AG04449 (cell line): ENCODE measurements around the gene PJA2.
"Not testable (repeated sequence)": the region's sequence is repeated elsewhere in the genome, so short reads cannot be mapped to it uniquely, and the experiment has no call there.

ENCODE experiments used
- CTCF ChIA-PET: fragments of 350-600 bp; formaldehyde crosslinking; extraction: SDS; loops from one replicate; lab custom pipeline; 2021; ENCODE audit warnings: antibody characterized with exemption; lab: Yijun Ruan, JAX
- POLR2A ChIA-PET: fragments of 400-600, 350-600 bp; formaldehyde crosslinking; extraction: SDS; loops from one replicate; lab custom pipeline; 2020; ENCODE audit warnings: antibody characterized with exemption, inconsistent platforms; lab: Yijun Ruan, JAX
- DNase-seq: peaks from one replicate; pipeline ENCODE4 v3.0.0-alpha.2; 2010; ENCODE audit warnings: low read depth, low spot score
- H3K4me3 ChIP-seq: 2 replicates; pipeline ENCODE4 v1.5.1; 2011; ENCODE audit warnings: low read depth, mild to moderate bottlenecking, control low read depth, low read length
- TF ChIP-seq, protein P1 (sequence below): IDR thresholded peaks from one replicate; pipeline ENCODE4 v1.5.1; 2011; ENCODE audit warnings: mild to moderate bottlenecking, moderate library complexity, low read length, control low read depth, inconsistent platforms; ENCODE audit not compliant: insufficient read depth; ENCODE audit errors: missing control alignments

Gene PJA2

DNA sequence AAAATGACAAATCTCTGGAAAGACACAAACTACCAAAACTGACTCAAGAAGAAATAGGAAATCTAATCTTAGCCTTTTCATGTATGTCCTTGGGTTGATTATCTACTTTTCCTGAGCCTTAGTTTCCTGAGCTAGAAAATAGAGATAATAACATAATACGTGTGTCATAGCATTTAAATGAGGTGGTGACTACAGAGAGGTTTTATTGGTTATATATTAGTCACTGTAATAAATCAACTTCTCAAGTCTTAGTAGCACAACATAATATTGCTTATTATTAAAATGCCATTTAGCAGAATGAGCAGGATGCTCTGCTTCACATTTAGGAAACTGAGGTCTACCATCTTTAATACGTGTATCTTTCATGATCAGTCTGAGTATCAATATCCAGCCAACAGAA, 7.1 kb upstream of the PJA2 start:
- POLR2A ChIA-PET: no interaction called here

DNA sequence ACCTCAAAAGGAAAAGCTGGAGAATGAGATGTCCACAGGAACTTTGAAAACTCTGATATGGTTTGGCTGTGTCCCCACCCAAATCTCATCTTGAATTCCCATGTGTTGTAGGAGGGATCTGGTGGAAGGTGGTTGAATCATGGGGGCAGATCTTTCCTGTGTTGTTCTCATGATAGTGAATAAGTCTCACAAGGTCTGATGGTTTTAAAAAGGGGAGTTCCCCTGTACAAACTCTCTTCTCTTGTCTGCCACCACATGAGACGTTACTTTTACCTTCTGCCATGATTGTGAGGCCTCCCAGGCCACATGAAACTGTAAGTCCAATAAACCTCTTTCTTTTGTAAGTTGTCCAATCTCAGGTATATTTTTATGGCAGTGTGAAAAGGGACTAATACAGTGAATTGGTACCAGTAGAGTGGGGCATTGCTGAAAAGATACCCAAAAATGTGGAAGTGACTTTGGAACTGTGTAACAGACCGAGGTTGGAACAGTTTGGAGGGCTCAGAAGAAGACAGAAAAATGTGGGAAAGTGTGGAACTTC, 4.2 kb upstream of the PJA2 start:
- CTCF ChIA-PET, DNase-seq, H3K4me3 ChIP-seq, POLR2A ChIA-PET: not testable (repeated sequence)

More for the DNA sequence above, 7.1 kb upstream of the PJA2 start:
- TF ChIP-seq, protein P1, sequence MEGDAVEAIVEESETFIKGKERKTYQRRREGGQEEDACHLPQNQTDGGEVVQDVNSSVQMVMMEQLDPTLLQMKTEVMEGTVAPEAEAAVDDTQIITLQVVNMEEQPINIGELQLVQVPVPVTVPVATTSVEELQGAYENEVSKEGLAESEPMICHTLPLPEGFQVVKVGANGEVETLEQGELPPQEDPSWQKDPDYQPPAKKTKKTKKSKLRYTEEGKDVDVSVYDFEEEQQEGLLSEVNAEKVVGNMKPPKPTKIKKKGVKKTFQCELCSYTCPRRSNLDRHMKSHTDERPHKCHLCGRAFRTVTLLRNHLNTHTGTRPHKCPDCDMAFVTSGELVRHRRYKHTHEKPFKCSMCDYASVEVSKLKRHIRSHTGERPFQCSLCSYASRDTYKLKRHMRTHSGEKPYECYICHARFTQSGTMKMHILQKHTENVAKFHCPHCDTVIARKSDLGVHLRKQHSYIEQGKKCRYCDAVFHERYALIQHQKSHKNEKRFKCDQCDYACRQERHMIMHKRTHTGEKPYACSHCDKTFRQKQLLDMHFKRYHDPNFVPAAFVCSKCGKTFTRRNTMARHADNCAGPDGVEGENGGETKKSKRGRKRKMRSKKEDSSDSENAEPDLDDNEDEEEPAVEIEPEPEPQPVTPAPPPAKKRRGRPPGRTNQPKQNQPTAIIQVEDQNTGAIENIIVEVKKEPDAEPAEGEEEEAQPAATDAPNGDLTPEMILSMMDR: no peak
- CTCF ChIA-PET: no interaction called here
- no peak for DNase-seq
- no peak overlapping the region for H3K4me3 ChIP-seq

DNA sequence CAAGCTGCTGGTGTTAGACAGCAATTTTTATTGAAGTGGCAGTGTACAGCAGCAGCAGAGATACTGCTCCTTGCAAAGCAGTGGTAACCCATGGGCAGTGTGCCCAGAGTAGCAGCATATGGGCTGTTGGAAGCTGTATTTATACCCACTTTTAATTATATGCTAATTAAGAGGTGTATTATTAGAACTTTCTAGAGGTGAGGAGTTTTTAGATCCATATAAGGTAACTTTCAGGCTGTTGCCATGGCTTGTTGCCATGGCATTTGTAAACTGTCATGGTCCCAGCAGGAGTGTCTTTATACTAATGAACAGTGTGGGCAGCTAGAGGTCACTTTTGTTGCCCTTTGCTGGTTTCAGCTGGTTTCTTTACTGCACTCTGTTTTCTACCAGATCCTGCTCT, 3.7 kb upstream of the PJA2 start:
- ChIA-PET CTCF (no interaction called here), POLR2A (no interaction called here)
- no peak for DNase-seq
- TF ChIP-seq, protein P1: no peak
- H3K4me3 ChIP-seq: no peak overlapping the region

DNA sequence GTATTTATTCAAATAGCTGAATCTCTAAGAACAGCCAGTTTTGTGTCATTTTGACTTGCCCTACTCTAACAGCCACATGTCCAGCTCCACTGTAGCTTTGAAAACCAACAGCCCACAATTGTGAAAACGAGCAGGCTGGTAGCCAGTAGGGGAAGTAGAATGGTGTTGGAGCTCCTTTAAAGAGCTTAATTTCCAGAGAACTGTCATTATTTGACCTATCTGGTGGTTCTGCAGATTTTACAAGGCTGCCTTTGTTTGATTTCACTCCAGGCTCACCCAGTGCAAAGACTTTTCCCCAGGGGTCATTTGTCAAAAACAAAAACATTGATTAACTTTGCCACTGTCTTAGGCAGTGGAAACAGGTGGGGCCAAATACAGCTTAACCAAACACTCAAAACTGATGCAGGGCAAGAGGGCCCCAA, 3.2 kb upstream of the PJA2 start:
- POLR2A ChIA-PET: no interaction called here
- H3K4me3 ChIP-seq: no peak overlapping the region
- CTCF ChIA-PET: interaction anchor here (1.0 kb wide), 1 partner anchor 771 kb away, joined by 3 read pairs; no protein-coding TSS in a partner anchor
- TF ChIP-seq, protein P1: no peak
- DNase-seq: no peak

DNA sequence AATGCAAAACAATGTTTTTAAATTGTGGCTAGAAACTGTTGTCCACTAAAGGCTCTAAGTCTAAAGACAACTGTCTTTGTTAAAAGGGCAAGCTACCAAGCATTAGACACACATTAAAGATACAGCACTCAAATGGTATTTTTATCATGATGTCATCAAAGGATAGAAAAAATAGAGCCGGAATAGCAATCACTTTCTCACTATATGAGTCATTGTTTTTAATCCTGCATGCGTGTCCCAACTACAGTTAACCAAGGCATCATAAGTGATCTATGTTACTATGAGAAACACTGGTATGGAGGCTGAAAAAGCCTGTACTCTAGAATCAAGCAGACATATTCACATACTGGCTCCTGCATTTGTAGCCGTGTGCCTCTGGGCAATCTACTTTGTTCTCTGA, 1.9 kb upstream of the PJA2 start:
- POLR2A ChIA-PET: no interaction called here
- peak; percentile 92 for DNase-seq
- CTCF ChIA-PET: no interaction called here
- TF ChIP-seq, protein P1: no peak
- H3K4me3 ChIP-seq: no peak overlapping the region

DNA sequence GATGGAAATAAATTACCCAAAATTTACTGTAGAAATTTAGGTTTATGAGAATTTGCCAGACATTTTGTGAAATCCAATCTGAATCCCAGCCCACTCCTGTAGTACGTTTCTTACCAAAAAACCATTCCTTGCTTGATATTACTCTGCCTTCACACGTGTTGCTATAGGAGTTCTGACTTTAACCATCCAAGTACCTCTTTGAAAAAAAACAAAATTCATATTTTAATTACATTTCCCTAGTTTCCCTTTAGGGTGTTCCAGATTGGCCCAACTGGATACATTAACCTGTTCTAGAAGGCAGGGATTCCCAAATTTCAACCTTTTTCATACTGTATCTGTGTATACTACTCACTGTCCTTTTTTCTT, 1.4 kb upstream of the PJA2 start:
- no peak for DNase-seq
- TF ChIP-seq, protein P1: no peak
- peak overlapping the region; percentile 62 for H3K4me3 ChIP-seq
- ChIA-PET POLR2A (no interaction called here), CTCF (no interaction called here)
